Measurements from ENCODE around the gene CCR6.
A peak's percentile ranks its signal among the peaks of the same experiment; 100 is the strongest.

The CCR6 gene

DNA sequence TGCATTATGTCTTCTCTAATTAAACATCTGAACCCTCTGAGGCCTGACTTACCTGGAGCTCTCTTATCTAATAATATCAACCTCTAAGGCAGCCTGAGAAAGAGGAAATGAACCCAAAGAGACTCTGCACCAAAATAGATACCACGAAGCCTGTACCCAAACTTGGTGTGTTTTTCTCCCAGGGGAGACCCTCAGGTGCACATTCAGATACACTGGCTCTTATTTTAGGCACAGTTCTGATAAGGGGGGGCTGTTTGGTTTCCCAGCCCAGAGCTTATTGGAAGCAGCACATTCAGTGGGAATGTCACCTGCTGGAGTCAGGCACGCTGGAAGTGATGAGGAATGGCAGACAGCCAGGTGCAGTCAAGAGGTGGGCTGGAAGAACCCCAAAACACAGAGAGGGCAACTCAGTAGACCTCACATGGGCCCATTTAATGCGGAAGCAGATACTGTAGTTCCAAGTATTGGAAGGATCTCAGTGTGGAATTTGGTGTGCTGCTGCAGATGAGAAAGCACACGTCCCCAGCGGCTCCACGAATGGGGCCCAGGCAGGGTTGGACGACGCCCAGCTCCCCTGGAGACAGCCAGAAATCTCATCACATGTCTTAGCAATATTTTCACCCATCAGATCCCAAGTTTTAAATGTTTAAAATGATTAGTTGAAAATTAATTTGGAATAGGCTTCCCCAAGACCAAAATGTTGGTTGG lies 9.7 kb upstream of the CCR6 start:
- Histone ChIP-seq H3K79me2 (ENCODE audit: low read length) (no peaks in the 10 kb centered on the region), H3K4me2 (ENCODE audit: low read length) (peak overlapping the region; percentile 97), H3K4me3 (ENCODE audit: low read length) (peak overlapping the region; percentile 46), H3K27ac (ENCODE audit: low read length) (peak overlapping the region; percentile 20), H2AFZ (ENCODE audit: low read depth, low read length) (no peak overlapping the region), H3K36me3 (replicated peaks; ENCODE audit: low read depth, low read length) (no peaks in the 10 kb centered on the region), H3K9ac (ENCODE audit: low read length) (peak overlapping the region; percentile 4; the same call in 1 of the 2 replicates), H3K9me3 (ENCODE audit: insufficient read depth, low read length) (no peaks in the 10 kb centered on the region), H3K4me1 (ENCODE audit: low read length) (peaks cover 52% of the 10 kb centered on the region), H4K20me1 (ENCODE audit: insufficient read depth, low read length) (no peaks in the 10 kb centered on the region), H3K27me3 (ENCODE audit: low read depth, low read length) (peaks cover 57% of the 10 kb centered on the region)
- TF ChIP-seq CTCF (IDR thresholded peaks at IDR 0.05; ENCODE audit: low read depth, low read length) (no peak), EZH2phosphoT487 (IDR thresholded peaks at IDR 0.05; ENCODE audit: low read depth) (no peak)

DNA sequence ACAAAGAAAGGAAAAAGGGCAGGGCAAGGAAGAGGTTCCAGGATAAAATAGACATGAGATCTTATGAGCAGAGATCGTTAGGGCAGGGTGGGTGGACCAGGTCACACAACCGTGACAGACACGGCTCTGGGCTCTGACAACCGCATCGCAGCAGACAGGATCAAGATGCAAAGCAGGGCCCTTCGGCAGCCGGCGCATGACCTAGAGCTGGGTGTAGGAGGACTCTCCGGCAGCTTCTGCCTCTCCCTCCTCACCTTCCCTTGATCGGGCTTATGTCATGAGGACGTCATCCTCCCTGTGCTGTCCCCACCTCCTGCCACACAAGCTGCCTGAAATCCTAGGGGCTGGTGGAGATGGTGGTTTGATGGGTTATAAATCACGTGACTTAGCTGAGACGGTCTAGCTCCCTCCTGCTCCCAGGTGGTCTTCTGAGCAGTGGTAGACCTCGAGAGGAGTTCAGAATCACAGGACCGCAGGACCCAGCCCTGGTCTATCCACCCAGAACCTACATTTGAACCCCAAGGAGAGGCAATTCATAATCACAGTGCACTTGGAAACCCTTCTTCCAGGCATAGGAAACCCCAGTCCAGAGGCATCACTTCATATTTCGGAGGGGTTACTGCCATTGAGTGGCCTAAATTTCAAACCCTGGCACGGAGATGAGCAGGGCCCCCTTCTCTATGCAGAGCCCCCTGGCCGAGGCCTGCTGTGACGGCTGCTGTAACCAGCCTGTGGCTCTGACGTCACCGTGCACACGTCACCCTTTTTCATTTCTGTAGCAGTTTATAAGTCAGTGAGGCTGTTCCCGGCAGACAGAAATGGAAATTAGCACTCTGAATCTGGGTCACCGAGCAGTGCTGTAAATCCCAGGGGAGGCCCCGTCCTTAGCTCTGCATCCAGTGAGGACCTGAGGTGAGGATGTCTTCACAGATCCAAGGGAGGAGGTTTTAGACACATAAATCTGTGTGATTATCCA lies 8.7 kb upstream of the CCR6 start:
- H3K27me3 ChIP-seq (ENCODE audit: low read depth, low read length): peaks cover 57% of the 10 kb centered on the region
- H3K4me2 ChIP-seq (ENCODE audit: low read length): peak overlapping the region; percentile 97
- no peaks in the 10 kb centered on the region for H3K9me3 ChIP-seq (ENCODE audit: insufficient read depth, low read length)
- no peaks in the 10 kb centered on the region for H3K36me3 ChIP-seq (replicated peaks; ENCODE audit: low read depth, low read length)
- H3K79me2 ChIP-seq (ENCODE audit: low read length): no peaks in the 10 kb centered on the region
- no peak for TF ChIP-seq EZH2phosphoT487 (IDR thresholded peaks at IDR 0.05; ENCODE audit: low read depth)
- no peak overlapping the region for H2AFZ ChIP-seq (ENCODE audit: low read depth, low read length)
- H3K27ac ChIP-seq (ENCODE audit: low read length): peak overlapping the region; percentile 48
- peak overlapping the region; percentile 46 for H3K4me3 ChIP-seq (ENCODE audit: low read length)
- peak overlapping the region; percentile 53 for H3K9ac ChIP-seq (ENCODE audit: low read length)
- H4K20me1 ChIP-seq (ENCODE audit: insufficient read depth, low read length): no peaks in the 10 kb centered on the region
- peaks cover 62% of the 10 kb centered on the region for H3K4me1 ChIP-seq (ENCODE audit: low read length)

- peaks cover 55% of the 10 kb centered on the region for H3K27me3 ChIP-seq (ENCODE audit: low read depth, low read length)
- H2AFZ ChIP-seq (ENCODE audit: low read depth, low read length): no peak overlapping the region
- H3K4me2 ChIP-seq (ENCODE audit: low read length): peak overlapping the region; percentile 97
- no peaks in the 10 kb centered on the region for H3K79me2 ChIP-seq (ENCODE audit: low read length)
- TF ChIP-seq EZH2phosphoT487 (IDR thresholded peaks at IDR 0.05; ENCODE audit: low read depth) (no peak), CTCF (IDR thresholded peaks at IDR 0.05; ENCODE audit: low read depth, low read length) (peak; percentile 52)
- peak overlapping the region; percentile 19; the same call in 1 of the 2 replicates for H3K27ac ChIP-seq (ENCODE audit: low read length)
- no peak overlapping the region for H3K9ac ChIP-seq (ENCODE audit: low read length)
- no peaks in the 10 kb centered on the region for H4K20me1 ChIP-seq (ENCODE audit: insufficient read depth, low read length)
- H3K36me3 ChIP-seq (replicated peaks; ENCODE audit: low read depth, low read length): peaks cover 2% of the 10 kb centered on the region
- peaks cover 3% of the 10 kb centered on the region; the same call in 1 of the 2 replicates for H3K9me3 ChIP-seq (ENCODE audit: insufficient read depth, low read length)
- H3K4me3 ChIP-seq (ENCODE audit: low read length): peak overlapping the region; percentile 46; the same call in 1 of the 2 replicates
- peaks cover 67% of the 10 kb centered on the region for H3K4me1 ChIP-seq (ENCODE audit: low read length)
Observed at GRCh38 chr6:167115054-167115453, 7.8 kb upstream of the CCR6 start.

- Histone ChIP-seq H3K4me1 (ENCODE audit: low read length) (peaks cover 70% of the 10 kb centered on the region), H2AFZ (ENCODE audit: low read depth, low read length) (no peak overlapping the region), H3K79me2 (ENCODE audit: low read length) (no peaks in the 10 kb centered on the region), H4K20me1 (ENCODE audit: insufficient read depth, low read length) (no peaks in the 10 kb centered on the region), H3K9ac (ENCODE audit: low read length) (no peak overlapping the region), H3K27ac (ENCODE audit: low read length) (no peak overlapping the region), H3K9me3 (ENCODE audit: insufficient read depth, low read length) (peaks cover 3% of the 10 kb centered on the region; the same call in 1 of the 2 replicates), H3K36me3 (replicated peaks; ENCODE audit: low read depth, low read length) (peaks cover 2% of the 10 kb centered on the region), H3K4me3 (ENCODE audit: low read length) (no peak overlapping the region), H3K4me2 (ENCODE audit: low read length) (no peak overlapping the region), H3K27me3 (ENCODE audit: low read depth, low read length) (peaks cover 52% of the 10 kb centered on the region)
- no peak for TF ChIP-seq EZH2phosphoT487 (IDR thresholded peaks at IDR 0.05; ENCODE audit: low read depth)
- TF ChIP-seq CTCF (IDR thresholded peaks at IDR 0.05; ENCODE audit: low read depth, low read length): no peak
Observed at GRCh38 chr6:167116109-167116837, 6.6 kb upstream of the CCR6 start.
